ENCODE data around the gene EIF4E3.

The EIF4E3 gene

GRCh38 chr3:71722693-71723092 is 2.5 kb downstream of the EIF4E3 start:
- DNase-seq: no peak

DNA sequence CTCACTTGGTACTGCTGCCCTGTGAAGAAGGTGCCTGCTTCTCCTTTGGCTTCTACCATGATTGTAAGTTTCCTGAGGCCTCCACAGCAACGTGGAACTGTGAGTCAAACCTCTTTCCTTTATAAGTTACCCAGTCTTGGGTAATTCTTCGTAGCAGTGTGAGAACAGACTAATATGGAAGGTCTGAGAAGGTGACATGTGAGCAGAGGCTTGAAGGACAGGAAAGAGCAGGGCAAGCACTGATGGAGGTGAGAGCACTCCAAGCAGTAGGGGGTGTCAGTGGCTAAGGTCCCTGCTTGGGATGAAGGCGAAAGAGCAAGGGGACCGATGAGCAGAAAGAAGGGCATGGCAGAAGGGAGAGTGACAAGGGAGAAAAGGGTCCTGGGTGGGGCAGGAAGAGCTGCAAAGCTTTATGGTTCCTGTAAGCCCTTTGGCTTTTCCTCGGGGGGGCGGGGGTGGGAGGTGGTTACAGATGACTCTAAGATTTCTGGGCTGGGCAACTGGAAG is 3.5 kb downstream of the EIF4E3 start:
- peak; percentile 21 for DNase-seq

DNA sequence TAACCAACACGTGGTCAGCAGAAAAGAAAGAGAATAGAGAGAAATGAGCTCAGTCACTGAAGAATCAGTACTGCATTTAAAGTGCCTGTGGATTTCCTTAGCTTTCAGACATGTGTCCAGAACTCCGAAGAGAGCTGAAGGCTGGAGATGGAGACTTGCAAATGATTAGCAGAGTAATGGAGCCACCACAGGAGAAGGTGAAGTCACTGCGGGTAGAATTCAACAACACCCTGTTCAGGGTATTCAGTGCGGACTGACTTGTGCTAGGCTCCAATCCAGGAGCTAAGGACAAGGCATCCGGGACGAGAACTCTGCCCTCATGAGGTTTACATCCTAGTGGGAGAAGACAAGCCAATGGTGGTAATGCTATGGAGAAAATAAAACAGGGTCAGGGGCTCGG is 4.2 kb downstream of the EIF4E3 start:
- DNase-seq: no peak

GRCh38 chr3:71718072-71718471 is 7.1 kb downstream of the EIF4E3 start:
- DNase-seq: peak; percentile 21

DNA sequence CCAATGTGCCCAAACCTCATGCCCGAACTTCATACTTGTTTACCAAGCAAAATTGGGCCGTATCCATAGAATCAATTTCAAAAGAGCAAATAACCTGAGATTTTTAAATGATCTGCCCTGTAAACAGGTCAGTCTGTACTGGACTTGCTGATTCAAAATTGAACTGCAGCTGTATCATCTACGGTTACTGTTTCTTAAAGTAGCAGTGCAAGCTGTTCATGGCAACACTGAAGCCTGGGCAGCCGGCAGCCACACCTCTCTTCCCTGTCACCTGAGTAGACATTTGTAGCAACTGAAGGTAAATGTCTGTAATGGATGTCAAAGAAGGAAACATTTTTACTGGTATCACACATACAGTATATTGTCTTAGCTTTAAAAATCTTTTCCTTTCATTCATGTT is 10.6 kb downstream of the EIF4E3 start:
- DNase-seq: no peak

DNA sequence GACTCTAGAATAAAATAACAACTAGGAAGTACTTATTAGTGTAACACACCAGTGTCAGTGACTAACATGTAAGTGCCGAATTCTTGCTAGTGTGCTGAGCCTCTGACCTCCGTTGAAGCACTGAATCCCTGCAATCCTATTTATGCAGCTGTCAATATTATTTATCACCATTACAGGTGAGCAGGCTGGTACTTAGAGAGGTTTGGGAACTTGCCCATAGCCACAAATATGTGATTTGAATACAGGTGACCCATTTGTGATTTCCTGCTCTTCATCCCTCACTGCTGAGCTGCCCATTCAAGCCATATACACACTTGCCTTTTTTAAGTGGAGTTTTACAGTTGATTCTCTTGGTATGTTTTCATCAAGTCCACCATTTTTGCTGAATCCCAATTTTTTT is 12.2 kb downstream of the EIF4E3 start:
- DNase-seq: no peak

DNA sequence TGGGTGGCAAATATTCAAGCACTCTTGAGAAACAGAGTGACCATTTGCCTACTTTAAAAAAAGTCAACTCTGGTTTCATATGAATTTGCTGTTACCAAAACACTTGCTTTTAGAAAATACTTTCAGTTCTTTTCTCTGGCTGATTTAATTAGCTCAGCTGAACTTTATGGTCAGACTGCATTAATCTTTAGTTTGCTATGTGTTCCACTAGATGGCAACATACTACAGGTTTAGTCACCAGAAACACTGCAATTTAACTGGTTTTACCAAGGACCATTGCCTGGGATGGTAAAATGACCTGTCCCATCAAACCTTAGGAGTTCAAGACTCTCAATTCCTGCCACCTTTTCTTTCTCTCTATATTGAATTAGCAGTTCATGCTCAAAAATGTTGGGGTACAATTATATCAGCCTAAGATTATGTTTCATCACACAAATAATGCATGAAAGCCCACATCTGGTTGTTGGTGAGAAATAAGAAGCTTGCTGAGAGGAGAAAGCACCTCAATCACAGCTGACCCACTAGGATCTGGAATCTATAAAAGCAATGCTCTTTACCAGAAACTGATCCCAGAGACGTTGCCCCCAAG is 14.2 kb downstream of the EIF4E3 start:
- no peak for DNase-seq

DNA sequence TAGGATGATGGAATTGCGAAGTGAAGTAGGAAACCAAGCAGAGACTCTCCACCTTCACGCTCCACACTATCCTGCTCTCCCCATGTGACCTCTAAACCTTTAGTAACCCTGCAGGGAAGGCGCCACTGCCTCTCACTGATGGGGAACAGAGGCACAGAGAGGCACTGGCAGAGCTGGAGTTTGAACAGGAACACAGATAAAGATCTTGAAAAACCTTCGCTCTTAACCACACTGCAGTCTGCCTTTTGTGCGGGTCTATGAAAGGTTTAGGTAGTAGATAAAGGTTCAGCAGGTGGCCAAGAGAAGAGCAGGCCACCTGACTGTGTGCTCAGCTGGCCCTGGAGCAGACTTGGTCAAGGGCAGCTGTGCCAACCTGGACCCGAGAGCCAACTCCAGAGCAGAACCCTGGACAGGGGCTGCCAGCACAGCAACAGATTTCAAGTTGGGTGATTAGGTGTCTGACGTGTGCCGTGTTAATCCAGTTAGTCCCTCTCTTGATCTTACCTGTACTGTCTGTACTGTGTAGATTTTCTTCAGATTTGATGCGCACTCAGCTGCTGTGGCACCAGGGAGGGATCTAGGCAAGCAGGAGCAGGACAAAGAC is 15.2 kb downstream of the EIF4E3 start:
- no peak for DNase-seq

DNA sequence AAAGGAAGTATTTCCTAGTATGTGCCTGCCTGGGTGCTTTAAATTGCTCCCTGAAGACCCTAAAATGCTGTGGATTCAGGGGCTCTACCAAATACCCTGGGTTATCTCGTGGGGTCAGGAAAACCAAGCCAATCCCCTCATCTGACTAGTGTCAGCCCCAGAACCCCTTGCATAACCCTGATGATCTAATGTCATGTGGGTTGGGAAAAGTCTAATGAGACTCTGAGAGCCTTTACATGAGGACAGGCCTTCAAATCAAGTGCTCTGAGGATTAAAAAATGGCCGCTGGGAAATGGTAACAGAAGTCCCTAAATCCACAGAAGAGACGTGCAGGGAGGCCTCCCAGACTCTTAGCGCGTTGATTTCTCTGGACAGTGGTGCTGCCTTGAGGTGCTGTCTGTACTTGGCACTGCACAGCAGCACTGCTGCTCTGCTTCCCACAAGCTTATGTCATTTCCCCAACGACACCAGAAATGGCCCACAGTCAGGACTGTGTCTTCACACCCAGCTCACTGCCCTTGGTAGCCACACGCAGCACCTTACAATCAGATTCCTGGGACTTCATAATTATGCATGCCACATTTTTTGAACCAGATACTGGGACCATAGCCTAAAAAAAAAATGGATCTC is 16.6 kb downstream of the EIF4E3 start:
- no peak for DNase-seq

- no peak for DNase-seq
Measured at GRCh38 chr3:71707595-71707994, 17.6 kb downstream of the EIF4E3 start.

DNA sequence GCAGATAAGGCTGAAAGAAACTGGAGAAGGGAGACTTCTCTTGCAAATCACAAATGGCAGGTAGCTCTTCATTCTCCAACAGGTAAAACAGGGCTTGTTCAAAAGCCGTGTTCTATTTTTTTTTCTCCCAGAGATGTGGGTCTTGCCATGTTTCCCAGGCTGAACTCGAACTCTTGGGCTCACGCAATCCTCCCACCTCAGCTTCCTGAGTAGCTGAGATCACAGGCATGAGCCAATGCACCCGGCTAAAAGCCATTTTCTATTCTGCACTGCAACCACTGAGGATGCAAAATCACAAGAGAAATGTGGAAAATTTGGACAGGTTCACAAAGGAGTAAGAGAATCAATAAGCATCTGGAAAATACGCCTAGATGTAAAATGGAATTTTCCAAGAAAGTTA is 19.5 kb downstream of the EIF4E3 start:
- DNase-seq: no peak

GRCh38 chr3:71704915-71705314 is 20.3 kb downstream of the EIF4E3 start:
- no peak for DNase-seq

GRCh38 chr3:71703797-71704196 is 21.4 kb downstream of the EIF4E3 start:
- DNase-seq: no peak

GRCh38 chr3:71702131-71703024 is 22.8 kb downstream of the EIF4E3 start:
- peak; percentile 2 for DNase-seq

DNA sequence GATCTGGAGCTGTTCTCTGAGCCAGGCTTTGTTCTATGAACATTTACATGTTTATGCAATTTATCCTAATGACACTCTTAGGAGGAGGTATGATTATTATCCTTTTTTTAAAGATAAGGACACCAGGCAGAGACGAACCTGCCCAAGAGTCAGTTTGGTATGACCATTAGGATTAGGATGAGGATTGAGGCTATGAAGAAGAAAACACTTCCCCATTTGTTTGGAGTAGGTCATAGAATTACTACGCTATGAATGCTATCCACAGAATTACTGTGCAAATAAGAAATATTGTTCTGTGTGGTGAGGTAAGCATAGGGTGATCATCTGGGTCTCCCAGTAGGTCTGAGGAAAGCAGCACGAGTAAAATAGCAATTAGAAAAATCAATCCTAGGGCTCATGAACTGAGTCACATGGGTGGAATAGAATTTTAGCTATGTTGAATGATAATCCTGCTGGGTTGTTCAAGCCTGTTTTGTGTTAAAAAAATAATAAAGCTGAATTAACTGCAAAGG is 23.9 kb downstream of the EIF4E3 start:
- DNase-seq: no peak

- no peak for DNase-seq
Measured at GRCh38 chr3:71695000-71695482, 30.2 kb downstream of the EIF4E3 start.

DNA sequence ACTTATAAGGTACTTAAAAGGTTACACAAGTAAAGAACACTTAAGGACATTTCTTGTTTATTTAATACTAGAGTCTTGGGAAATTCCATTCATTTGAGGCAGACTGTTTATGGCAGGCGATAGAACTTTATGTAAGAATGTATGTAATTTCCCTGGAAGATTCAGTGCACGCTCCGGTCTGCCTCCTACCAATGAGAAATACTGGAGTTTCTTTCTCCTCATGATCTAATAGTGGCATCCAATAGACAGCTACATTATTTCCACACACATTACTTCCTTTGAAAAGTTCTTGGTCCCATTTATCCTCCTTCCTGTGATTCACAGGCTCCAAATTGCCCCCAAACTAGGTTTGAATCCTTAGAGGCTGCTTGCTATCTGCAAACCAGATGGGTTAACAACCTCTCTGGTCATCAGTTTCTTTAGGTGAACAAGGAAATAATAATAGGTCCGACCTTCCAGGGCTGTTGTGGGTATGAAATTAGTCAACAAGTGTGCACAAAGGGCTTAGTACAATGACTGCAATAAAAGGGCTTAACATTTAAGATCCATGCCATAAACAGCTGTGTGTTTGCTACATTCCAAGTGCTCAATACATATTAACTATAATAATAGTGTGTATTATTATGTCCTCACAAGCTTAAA is 30.7 kb downstream of the EIF4E3 start:
- DNase-seq: no peak

- no peak for DNase-seq
Measured at GRCh38 chr3:71693641-71694040, 31.6 kb downstream of the EIF4E3 start.

GRCh38 chr3:71692139-71692538 is 33.1 kb downstream of the EIF4E3 start:
- DNase-seq: no peak

DNA sequence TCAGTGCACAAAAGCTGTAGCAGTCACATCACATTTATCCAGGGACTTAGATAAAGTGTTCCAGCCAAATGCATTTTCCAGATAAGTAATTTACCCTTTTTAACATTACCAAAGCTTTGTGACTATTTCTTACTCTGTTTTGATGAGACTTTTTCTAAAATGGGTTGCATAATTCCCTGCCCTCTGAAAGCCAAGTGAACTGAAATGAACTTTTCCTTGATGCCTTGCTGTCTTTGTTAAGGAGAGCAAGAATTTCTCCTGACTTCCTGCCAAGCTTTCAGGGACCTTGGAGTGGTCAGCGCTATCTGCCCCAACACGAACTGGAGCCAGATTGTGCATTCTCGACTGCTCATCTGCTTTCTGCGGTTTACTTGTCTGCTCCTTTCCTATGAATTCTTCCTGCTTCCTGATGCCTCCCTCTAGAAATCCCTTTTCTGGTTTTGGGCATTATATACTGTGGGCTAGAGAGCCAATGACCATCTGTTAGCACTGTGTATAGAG is 34.8 kb downstream of the EIF4E3 start:
- DNase-seq: no peak

GRCh38 chr3:71689291-71689690 is 35.9 kb downstream of the EIF4E3 start:
- DNase-seq: no peak

GRCh38 chr3:71688121-71688520 is 37.1 kb downstream of the EIF4E3 start:
- no peak for DNase-seq

Measured in stimulated activated naive CD4-positive, alpha-beta T cell treated with Interleukin-2 at 50 U/mL for 16 hours (primary cell).